IPS-15b (cell line): ENCODE measurements around the gene RMC1.
"Not testable (repeated sequence)": the region's sequence is repeated elsewhere in the genome, so short reads cannot be mapped to it uniquely, and the experiment has no call there.

Experiments used
- H3K27me3 ChIP-seq: one replicate; pipeline ENCODE4 v1.6.1; 2013; ENCODE audit warnings: low read length; ENCODE audit not compliant: control insufficient read depth, insufficient read depth
- H3K36me3 ChIP-seq: one replicate; pipeline ENCODE4 v1.6.1; 2013; ENCODE audit warnings: low read length; ENCODE audit not compliant: control insufficient read depth, insufficient read depth
- H3K4me1 ChIP-seq: one replicate; pipeline ENCODE4 v1.6.1; 2013; ENCODE audit warnings: mild to moderate bottlenecking, low read length; ENCODE audit not compliant: control insufficient read depth, insufficient read depth
- H3K4me3 ChIP-seq: one replicate; pipeline ENCODE4 v1.5.1; 2013; ENCODE audit warnings: low read depth, low read length
- H3K9ac ChIP-seq: one replicate; pipeline ENCODE4 v1.6.1; 2013; ENCODE audit warnings: low read depth, mild to moderate bottlenecking, low read length
- H3K9me3 ChIP-seq: one replicate; pipeline ENCODE4 v1.6.1; 2013; ENCODE audit warnings: mild to moderate bottlenecking, low read length; ENCODE audit not compliant: control insufficient read depth, insufficient read depth

Gene RMC1

DNA sequence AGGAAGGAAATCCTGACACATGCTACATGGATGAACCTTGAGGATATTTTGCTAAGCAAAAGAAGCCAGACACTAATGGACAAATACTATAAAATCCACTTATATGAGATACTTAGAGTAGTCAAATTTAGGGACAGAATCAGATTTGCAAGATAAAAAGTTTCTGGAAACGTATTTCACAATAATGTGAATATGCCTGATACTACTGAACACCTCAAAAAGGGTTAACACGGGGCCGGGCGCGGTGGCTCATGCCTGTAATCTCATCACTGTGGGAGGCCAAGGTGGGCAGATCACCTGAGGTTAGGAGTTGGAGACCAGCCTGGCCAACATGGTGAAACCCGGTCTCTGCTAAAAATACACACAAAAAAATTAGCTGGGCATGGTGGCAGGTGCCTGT lies 1.7 kb upstream of the RMC1 start:
- no peak overlapping the region for H3K4me3 ChIP-seq
- H3K36me3 ChIP-seq = no peaks in the 10 kb centered on the region
- H3K9ac ChIP-seq = no peak overlapping the region
- H3K4me1 ChIP-seq = peaks cover 2% of the 10 kb centered on the region
- no peaks in the 10 kb centered on the region for H3K9me3 ChIP-seq
- H3K27me3 ChIP-seq = peaks cover 19% of the 10 kb centered on the region

GRCh38 chr18:23502516-23503037 lies 734 bp upstream of the RMC1 start:
- Histone ChIP-seq H3K4me1 (peaks cover 2% of the 10 kb centered on the region), H3K4me3 (peak overlapping the region; percentile 77), H3K27me3 (peaks cover 19% of the 10 kb centered on the region), H3K9me3 (no peaks in the 10 kb centered on the region), H3K9ac (peak overlapping the region; percentile 83), H3K36me3 (no peaks in the 10 kb centered on the region)

- H3K9ac ChIP-seq = peak overlapping the region; percentile 60
- H3K4me3 ChIP-seq = peak overlapping the region; percentile 77
- no peaks in the 10 kb centered on the region for H3K9me3 ChIP-seq
- H3K36me3 ChIP-seq = peaks cover 3% of the 10 kb centered on the region
- H3K27me3 ChIP-seq = peaks cover 19% of the 10 kb centered on the region
- peaks cover 2% of the 10 kb centered on the region for H3K4me1 ChIP-seq
Measured at GRCh38 chr18:23503963-23504344, 643 bp downstream of the RMC1 start.

GRCh38 chr18:23504720-23505119 lies 1.4 kb downstream of the RMC1 start:
- no peak overlapping the region for H3K9ac ChIP-seq
- no peak overlapping the region for H3K4me3 ChIP-seq
- peaks cover 19% of the 10 kb centered on the region for H3K27me3 ChIP-seq
- H3K9me3 ChIP-seq = no peaks in the 10 kb centered on the region
- H3K36me3 ChIP-seq = peaks cover 3% of the 10 kb centered on the region
- H3K4me1 ChIP-seq = peaks cover 2% of the 10 kb centered on the region

DNA sequence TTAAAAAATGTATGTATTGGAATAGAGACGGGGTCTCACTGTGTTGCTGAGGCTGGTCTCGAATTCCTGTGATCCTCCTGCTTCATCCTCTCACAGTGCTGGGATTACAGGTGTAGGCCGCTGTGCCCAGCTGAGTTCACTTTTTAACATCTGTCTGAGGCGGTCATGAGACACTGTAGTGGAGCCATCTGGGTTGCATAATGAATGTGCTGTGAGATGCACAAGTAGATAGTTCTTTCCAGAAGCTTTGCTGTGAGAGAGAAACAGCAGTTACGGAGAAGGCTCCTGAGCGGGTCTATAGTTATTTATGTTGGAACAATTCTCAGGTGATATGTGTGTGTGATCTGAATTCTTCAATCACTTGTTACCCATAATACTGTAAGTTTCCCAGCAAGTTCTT lies 3.1 kb downstream of the RMC1 start:
- peaks cover 8% of the 10 kb centered on the region for H3K36me3 ChIP-seq

GRCh38 chr18:23510923-23511322 lies 7.6 kb downstream of the RMC1 start:
- H3K9ac ChIP-seq, H3K4me3 ChIP-seq, H3K27me3 ChIP-seq, H3K36me3 ChIP-seq, H3K4me1 ChIP-seq, H3K9me3 ChIP-seq: not testable (repeated sequence)

More for the DNA sequence above, 3.1 kb downstream of the RMC1 start:
- peaks cover 19% of the 10 kb centered on the region for H3K27me3 ChIP-seq
- H3K4me1 ChIP-seq = peaks cover 2% of the 10 kb centered on the region
- H3K9ac ChIP-seq = no peak overlapping the region
- H3K4me3 ChIP-seq = no peak overlapping the region
- H3K9me3 ChIP-seq = no peaks in the 10 kb centered on the region

- not testable (repeated sequence) for H3K9ac ChIP-seq, H3K4me1 ChIP-seq, H3K4me3 ChIP-seq, H3K9me3 ChIP-seq, H3K27me3 ChIP-seq
- peaks cover 14% of the 10 kb centered on the region for H3K36me3 ChIP-seq
Measured at GRCh38 chr18:23512216-23512615, 8.9 kb downstream of the RMC1 start.

GRCh38 chr18:23512641-23513040 lies 9.3 kb downstream of the RMC1 start:
- Histone ChIP-seq H3K4me1 (no peaks in the 10 kb centered on the region), H3K4me3 (no peak overlapping the region), H3K36me3 (peaks cover 14% of the 10 kb centered on the region), H3K27me3 (no peaks in the 10 kb centered on the region), H3K9me3 (no peaks in the 10 kb centered on the region), H3K9ac (no peak overlapping the region)

DNA sequence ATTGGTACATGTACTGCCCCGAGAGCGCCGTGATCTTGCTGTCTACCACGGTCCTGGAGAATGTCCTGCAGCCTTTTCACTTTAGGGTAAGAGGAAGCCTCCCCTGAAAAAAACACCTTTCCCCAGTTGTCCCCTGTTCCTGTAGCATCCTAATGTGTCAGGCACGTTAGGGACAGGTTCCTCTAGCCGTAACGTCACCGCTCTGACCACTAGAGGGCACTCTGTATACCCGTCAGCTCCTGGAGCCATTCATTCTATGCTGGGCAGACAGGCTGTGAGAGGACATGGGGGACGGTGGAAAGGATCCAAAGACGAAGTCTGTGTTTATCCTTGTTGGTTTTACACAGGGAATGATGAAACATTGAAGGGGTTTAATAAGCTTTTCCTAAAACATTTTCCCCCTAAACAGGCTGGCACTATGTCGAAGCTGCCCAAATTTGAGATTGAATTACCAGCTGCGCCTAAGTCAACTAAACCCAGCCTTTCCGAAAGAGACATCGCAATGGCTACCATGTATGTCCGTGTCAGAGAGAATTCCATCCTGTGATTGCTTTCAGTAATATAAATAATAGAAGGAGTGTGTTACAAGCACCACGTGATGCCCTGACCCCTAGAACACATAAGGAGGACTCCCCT lies 12.7 kb downstream of the RMC1 start:
- Histone ChIP-seq H3K4me3 (no peak overlapping the region), H3K9me3 (no peaks in the 10 kb centered on the region), H3K9ac (no peak overlapping the region), H3K27me3 (no peaks in the 10 kb centered on the region), H3K36me3 (peaks cover 9% of the 10 kb centered on the region), H3K4me1 (no peaks in the 10 kb centered on the region)

- Histone ChIP-seq H3K36me3 (peaks cover 23% of the 10 kb centered on the region), H3K27me3 (no peaks in the 10 kb centered on the region), H3K9me3 (no peaks in the 10 kb centered on the region), H3K9ac (no peak overlapping the region), H3K4me1 (no peaks in the 10 kb centered on the region), H3K4me3 (no peak overlapping the region)
Measured at GRCh38 chr18:23519734-23520133, 16.4 kb downstream of the RMC1 start.

- Histone ChIP-seq H3K4me1 (no peaks in the 10 kb centered on the region), H3K36me3 (peaks cover 26% of the 10 kb centered on the region), H3K27me3 (no peaks in the 10 kb centered on the region), H3K9ac (no peak overlapping the region), H3K9me3 (no peaks in the 10 kb centered on the region), H3K4me3 (no peak overlapping the region)
Measured at GRCh38 chr18:23521271-23521670, 18.0 kb downstream of the RMC1 start.

DNA sequence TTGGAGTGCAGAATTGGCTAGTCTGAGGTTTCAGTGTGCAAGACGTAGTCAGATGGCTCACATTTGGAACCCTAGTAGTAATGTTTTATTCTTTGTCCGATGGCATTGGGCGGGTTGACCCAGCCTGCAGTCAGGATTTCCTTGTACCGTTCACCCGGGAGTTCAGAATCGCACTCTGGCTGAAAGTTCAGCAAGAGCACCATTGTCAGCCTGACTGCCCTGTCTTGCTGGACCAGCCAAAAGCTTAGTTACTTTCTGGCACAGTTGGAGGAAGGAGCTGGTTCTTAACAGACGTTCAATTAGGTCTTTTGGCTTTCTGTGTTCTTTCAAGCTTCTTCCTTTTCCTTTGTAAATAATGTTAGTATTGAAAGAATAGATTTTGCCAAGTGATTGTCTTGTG lies 18.6 kb downstream of the RMC1 start:
- Histone ChIP-seq H3K4me1 (no peaks in the 10 kb centered on the region), H3K36me3 (peaks cover 23% of the 10 kb centered on the region)

More for the DNA sequence above, 18.6 kb downstream of the RMC1 start:
- H3K9ac ChIP-seq = no peak overlapping the region
- no peak overlapping the region for H3K4me3 ChIP-seq
- H3K9me3 ChIP-seq = no peaks in the 10 kb centered on the region
- H3K27me3 ChIP-seq = no peaks in the 10 kb centered on the region
